Measurements from ENCODE around the gene CHKA. TPM values are rescaled to one million over a fixed set of nuclear protein-coding genes. Genes with fewer than 3 reads are reported as not detected.

The CHKA gene
- total RNA-seq, 4 donors from 2014 or later = 27.7 to 72.5 (median 33.3) TPM

DNA sequence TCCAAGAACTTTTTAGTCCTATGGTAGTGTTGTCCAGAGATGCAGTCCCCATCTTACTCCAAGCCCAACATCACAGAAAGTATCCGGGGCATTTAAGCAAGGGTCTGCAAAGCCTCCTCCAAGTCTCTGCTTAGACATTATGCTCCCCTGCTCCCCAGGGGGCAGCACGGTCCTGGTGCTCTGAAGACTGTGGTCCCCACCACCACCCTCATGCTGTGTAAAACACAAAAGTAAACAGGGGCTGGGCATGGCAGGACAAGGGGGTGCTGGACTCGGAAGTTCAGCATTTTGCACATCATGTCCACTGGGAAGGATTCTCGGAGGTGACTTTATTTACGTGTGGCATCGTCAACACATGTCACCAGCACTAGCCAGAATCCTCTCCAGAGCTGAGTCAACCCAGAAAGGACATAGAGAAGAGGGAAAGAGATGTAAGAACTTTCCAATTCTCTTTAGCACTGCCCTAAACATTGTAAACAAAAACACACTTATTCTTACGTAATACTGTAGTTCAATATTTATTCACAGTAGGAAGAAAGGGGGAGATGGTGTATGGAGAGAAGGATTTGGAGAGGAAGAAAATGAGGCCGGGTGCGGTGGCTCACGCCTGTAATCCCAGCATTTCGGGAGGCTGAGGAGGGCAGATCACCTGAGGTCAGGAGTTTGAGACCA, 44.7 kb downstream of the CHKA start:
- TF ChIP-seq, protein P1, sequence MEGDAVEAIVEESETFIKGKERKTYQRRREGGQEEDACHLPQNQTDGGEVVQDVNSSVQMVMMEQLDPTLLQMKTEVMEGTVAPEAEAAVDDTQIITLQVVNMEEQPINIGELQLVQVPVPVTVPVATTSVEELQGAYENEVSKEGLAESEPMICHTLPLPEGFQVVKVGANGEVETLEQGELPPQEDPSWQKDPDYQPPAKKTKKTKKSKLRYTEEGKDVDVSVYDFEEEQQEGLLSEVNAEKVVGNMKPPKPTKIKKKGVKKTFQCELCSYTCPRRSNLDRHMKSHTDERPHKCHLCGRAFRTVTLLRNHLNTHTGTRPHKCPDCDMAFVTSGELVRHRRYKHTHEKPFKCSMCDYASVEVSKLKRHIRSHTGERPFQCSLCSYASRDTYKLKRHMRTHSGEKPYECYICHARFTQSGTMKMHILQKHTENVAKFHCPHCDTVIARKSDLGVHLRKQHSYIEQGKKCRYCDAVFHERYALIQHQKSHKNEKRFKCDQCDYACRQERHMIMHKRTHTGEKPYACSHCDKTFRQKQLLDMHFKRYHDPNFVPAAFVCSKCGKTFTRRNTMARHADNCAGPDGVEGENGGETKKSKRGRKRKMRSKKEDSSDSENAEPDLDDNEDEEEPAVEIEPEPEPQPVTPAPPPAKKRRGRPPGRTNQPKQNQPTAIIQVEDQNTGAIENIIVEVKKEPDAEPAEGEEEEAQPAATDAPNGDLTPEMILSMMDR (IDR thresholded peaks at IDR 0.05) = no peak
- DNase-seq (ENCODE audit: low spot score) = no peak
- no peak for ATAC-seq (ENCODE audit: low FRiP score)

DNA sequence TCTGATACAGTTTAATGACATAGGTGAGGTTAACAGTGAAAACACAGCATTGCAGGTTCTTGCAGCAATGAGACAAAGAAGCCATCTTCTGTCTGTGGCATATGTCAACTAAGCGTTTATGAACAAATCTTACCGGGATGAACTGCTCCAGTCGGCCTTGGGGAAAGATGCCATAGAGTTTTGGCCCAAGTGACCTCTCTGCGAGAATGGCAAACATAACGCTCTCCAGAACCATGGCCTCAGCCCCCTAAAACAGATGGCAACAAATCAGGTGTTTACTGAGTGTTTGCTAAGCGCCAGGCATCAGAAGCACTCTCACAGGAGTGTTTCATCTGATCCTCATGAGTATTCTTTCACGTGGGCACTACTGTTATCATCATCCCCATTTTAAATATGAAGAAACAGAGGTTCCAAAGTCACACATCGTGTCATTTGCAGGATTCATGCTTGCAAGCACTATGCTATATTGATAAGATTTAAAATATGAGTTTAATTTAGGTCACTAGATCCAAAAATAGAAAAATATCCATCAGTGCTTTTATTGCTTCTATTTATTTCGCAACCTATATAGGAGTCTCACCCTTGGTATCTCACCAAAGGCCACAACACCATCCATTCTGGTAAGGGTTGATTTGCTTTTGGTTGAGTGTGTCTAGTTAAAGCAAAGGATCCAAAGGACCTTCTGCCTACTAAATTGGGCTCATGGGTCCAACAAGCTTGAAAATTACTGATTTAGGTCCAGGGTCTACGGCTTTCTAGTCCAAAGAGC, 46.4 kb downstream of the CHKA start:
- ATAC-seq (ENCODE audit: low FRiP score) (no peak), DNase-seq (ENCODE audit: low spot score) (no peak)
- TF ChIP-seq, protein P1 (IDR thresholded peaks at IDR 0.05) = no peak

- ATAC-seq (ENCODE audit: low FRiP score) (no peak), DNase-seq (ENCODE audit: low spot score) (no peak)
- TF ChIP-seq, protein P1 (IDR thresholded peaks at IDR 0.05) = no peak
Observed at GRCh38 chr11:68071281-68072048, 49.7 kb downstream of the CHKA start.

DNA sequence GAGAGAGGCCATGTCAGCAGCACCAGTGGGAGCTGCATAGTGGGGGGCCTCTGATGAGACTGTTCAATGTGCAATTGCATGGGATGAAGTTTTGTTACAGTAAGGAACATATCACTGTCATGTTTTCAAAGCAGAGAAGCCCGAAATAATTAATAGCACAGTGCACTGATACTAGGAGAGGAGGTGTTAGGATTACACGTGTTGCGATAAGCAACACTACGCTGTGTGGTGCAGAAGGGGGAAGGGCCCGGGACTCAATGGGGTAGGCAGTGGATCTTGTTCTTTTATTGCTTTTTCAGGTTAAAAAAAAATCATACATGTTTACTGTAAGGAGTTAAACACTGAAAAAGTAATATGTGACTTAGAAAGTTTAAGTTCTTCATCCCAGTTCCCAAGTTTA, 53.2 kb downstream of the CHKA start:
- DNase-seq (ENCODE audit: low spot score) (no peak), ATAC-seq (ENCODE audit: low FRiP score) (no peak)
- TF ChIP-seq, protein P1 (IDR thresholded peaks at IDR 0.05) = no peak

DNA sequence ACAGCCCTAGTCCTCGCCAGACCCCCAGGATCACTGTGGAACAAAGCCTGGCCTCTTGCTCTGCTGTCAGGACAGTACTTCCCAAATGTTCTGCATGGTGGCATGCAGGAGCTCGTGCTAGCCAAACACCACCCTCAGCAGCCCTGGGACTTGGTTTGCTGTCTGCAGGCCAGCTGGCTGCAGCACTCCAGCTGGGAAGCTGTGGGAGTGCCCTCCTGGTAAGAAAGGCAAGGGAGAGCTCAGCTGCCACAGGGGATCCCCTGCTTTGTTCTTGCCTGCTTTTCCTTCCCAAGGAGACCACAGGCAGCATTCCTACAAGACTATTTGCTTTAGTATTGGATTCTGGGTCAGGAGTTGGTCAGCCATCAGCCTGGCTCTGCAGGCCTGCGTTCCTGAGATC, 54.4 kb downstream of the CHKA start:
- ATAC-seq (ENCODE audit: low FRiP score) = no peak
- TF ChIP-seq, protein P1 (IDR thresholded peaks at IDR 0.05) = no peak
- DNase-seq (ENCODE audit: low spot score) = no peak

GRCh38 chr11:68065841-68066240, 55.3 kb downstream of the CHKA start:
- TF ChIP-seq, protein P1 (IDR thresholded peaks at IDR 0.05) = no peak
- no peak for DNase-seq (ENCODE audit: low spot score)
- ATAC-seq (ENCODE audit: low FRiP score) = no peak
